Measurements from ENCODE around the gene GTF2A1. TPM values are rescaled to one million over a fixed set of nuclear protein-coding genes. Genes with fewer than 3 reads are reported as not detected.
"Not testable (repeated sequence)": the region's sequence is repeated elsewhere in the genome, so short reads cannot be mapped to it uniquely, and the experiment has no call there.

The GTF2A1 gene
- total RNA-seq, 1 donor from 2014 or later: 26.1 TPM

- intact Hi-C loops (cut with DNase I): no loop called here
- ATAC-seq: no peak
Observed at GRCh38 chr14:81236138-81236537, 15.4 kb upstream of the GTF2A1 start.

GRCh38 chr14:81235096-81235495 lies 14.3 kb upstream of the GTF2A1 start:
- intact Hi-C loops (cut with DNase I): no loop called here
- Histone ChIP-seq H3K4me3 (no peak overlapping the region), H3K9me3 (no peaks in the 10 kb centered on the region), H3K4me1 (no peaks in the 10 kb centered on the region), H3K27me3 (ENCODE audit: low read depth) (no peaks in the 10 kb centered on the region), H3K36me3 (no peaks in the 10 kb centered on the region), H3K27ac (no peak overlapping the region)
- no peak for ATAC-seq
- DNase-seq: no peak
- TF ChIP-seq, protein P1, sequence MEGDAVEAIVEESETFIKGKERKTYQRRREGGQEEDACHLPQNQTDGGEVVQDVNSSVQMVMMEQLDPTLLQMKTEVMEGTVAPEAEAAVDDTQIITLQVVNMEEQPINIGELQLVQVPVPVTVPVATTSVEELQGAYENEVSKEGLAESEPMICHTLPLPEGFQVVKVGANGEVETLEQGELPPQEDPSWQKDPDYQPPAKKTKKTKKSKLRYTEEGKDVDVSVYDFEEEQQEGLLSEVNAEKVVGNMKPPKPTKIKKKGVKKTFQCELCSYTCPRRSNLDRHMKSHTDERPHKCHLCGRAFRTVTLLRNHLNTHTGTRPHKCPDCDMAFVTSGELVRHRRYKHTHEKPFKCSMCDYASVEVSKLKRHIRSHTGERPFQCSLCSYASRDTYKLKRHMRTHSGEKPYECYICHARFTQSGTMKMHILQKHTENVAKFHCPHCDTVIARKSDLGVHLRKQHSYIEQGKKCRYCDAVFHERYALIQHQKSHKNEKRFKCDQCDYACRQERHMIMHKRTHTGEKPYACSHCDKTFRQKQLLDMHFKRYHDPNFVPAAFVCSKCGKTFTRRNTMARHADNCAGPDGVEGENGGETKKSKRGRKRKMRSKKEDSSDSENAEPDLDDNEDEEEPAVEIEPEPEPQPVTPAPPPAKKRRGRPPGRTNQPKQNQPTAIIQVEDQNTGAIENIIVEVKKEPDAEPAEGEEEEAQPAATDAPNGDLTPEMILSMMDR (IDR thresholded peaks at IDR 0.05): no peak

More at GRCh38 chr14:81236138-81236537, 15.4 kb upstream of the GTF2A1 start:
- H3K9me3 ChIP-seq: no peaks in the 10 kb centered on the region
- DNase-seq: no peak
- TF ChIP-seq, protein P1 (IDR thresholded peaks at IDR 0.05): no peak
- no peaks in the 10 kb centered on the region for H3K36me3 ChIP-seq
- H3K4me3 ChIP-seq: no peak overlapping the region
- H3K27me3 ChIP-seq (ENCODE audit: low read depth): no peaks in the 10 kb centered on the region
- H3K4me1 ChIP-seq: no peaks in the 10 kb centered on the region
- no peak overlapping the region for H3K27ac ChIP-seq

GRCh38 chr14:81234278-81234677 lies 13.5 kb upstream of the GTF2A1 start:
- Histone ChIP-seq H3K9me3 (no peaks in the 10 kb centered on the region), H3K27ac (no peak overlapping the region), H3K36me3 (no peaks in the 10 kb centered on the region), H3K4me3 (no peak overlapping the region), H3K27me3 (ENCODE audit: low read depth) (no peaks in the 10 kb centered on the region), H3K4me1 (no peaks in the 10 kb centered on the region)
- no peak for ATAC-seq
- intact Hi-C loops (cut with DNase I): no loop called here
- TF ChIP-seq, protein P1 (IDR thresholded peaks at IDR 0.05): no peak
- DNase-seq: no peak

DNA sequence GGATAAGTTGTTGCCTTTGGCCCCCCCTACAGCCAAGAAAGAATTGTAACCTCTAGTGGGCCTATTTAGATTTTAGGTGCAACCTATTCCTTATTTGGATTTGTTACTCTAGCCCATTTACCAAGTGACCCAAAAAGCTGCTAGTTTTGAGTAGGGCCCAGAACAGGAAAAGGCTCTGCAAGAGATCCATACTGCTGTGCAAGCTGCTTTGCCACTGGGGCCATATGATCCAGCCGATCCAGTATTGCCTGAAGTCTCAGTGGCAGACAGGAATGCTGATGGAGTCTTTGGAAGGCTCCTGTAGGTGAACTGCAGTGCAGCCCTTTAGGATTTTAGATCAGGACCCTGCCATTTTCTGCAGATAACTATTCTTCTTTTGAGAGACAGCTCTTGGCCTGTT lies 12.9 kb upstream of the GTF2A1 start:
- no peaks in the 10 kb centered on the region for H3K9me3 ChIP-seq
- no peak for ATAC-seq
- H3K27ac ChIP-seq: no peak overlapping the region
- TF ChIP-seq, protein P1 (IDR thresholded peaks at IDR 0.05): no peak
- no peaks in the 10 kb centered on the region for H3K4me1 ChIP-seq
- H3K4me3 ChIP-seq: no peak overlapping the region
- DNase-seq: no peak
- intact Hi-C loops (cut with DNase I): no loop called here
- H3K27me3 ChIP-seq (ENCODE audit: low read depth): no peaks in the 10 kb centered on the region
- no peaks in the 10 kb centered on the region for H3K36me3 ChIP-seq

DNA sequence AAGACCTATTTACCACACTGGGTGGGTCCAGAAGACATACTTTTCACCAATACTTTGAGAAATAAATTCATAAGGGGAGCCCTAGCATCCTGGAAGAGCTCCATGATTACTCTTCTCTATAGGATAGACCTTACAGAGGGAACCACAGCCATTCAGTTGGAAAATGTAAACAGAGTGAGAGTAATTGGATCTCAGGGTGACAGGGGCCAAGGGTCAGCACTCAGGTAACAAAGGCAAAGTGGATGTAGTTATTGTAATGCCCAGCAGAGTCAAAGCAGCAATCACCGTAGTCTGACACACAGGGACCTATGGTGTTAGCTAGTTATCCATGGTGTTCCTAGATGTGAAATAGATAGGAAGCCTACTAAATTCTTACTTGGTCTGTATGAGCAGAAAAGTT lies 10.8 kb upstream of the GTF2A1 start:
- H3K36me3 ChIP-seq: no peaks in the 10 kb centered on the region
- no peaks in the 10 kb centered on the region for H3K4me1 ChIP-seq
- no peak for ATAC-seq
- no peaks in the 10 kb centered on the region for H3K9me3 ChIP-seq
- DNase-seq: no peak
- intact Hi-C loops (cut with DNase I): no loop called here
- TF ChIP-seq, protein P1 (IDR thresholded peaks at IDR 0.05): no peak
- no peak overlapping the region for H3K4me3 ChIP-seq
- no peaks in the 10 kb centered on the region for H3K27me3 ChIP-seq (ENCODE audit: low read depth)
- H3K27ac ChIP-seq: no peak overlapping the region

GRCh38 chr14:81224222-81224621 lies 3.5 kb upstream of the GTF2A1 start:
- Histone ChIP-seq H3K36me3 (no peaks in the 10 kb centered on the region), H3K4me3 (no peak overlapping the region), H3K27me3 (ENCODE audit: low read depth) (no peaks in the 10 kb centered on the region), H3K27ac (no peak overlapping the region), H3K9me3 (no peaks in the 10 kb centered on the region), H3K4me1 (peaks cover 9% of the 10 kb centered on the region)
- intact Hi-C loops (cut with DNase I): no loop called here
- ATAC-seq (no peak), DNase-seq (no peak)
- TF ChIP-seq, protein P1 (IDR thresholded peaks at IDR 0.05): no peak

GRCh38 chr14:81223788-81224187 lies 3.0 kb upstream of the GTF2A1 start:
- H3K4me3 ChIP-seq; intact Hi-C loops (cut with DNase I); H3K9me3 ChIP-seq; H3K27me3 ChIP-seq (ENCODE audit: low read depth); H3K36me3 ChIP-seq; H3K27ac ChIP-seq; DNase-seq; ATAC-seq: not testable (repeated sequence)
- peaks cover 11% of the 10 kb centered on the region for H3K4me1 ChIP-seq

Measured in lower lobe of right lung (tissue), 2 donors.